ENCODE measurements around the gene RB1. TPM values are rescaled to one million over a fixed set of nuclear protein-coding genes. Genes with fewer than 3 reads are reported as not detected.

The RB1 gene
- 10 to 100 TPM; 40.5 to 54.3 (median 52.7) TPM for polyA plus RNA-seq (ENCODE audit: insufficient read depth in 1 of 5, insufficient read length in 5 of 5, low replicate concordance in 1 of 5)
- long read RNA-seq, donor 1, transcript RB1-204 (3 exons, 1,097 nt): major isoform, 8 of 31 reads
- long read RNA-seq, donor 1, partial matches to known transcripts: 15 of 31 reads
- long read RNA-seq, donor 1, other reads (novel, unspliced or antisense): 8 of 31 reads
- long read RNA-seq, donor 2, full-length matches to known transcripts: 5 of 5 reads
- long read RNA-seq, donor 2, partial matches to known transcripts: 0 of 5 reads
- long read RNA-seq, donor 2, other reads (novel, unspliced or antisense): 0 of 5 reads
- long read RNA-seq, donor 3, transcript RB1-204 (3 exons, 1,097 nt): major isoform, 5 of 126 reads
- long read RNA-seq, donor 3, partial matches to known transcripts: 116 of 126 reads
- long read RNA-seq, donor 3, other reads (novel, unspliced or antisense): 5 of 126 reads
- long read RNA-seq, donor 4, partial matches to known transcripts: 0 of 1 reads
- long read RNA-seq, donor 4, other reads (novel, unspliced or antisense): 0 of 1 reads
- long read RNA-seq, donor 5, full-length matches to known transcripts: 3 of 105 reads
- long read RNA-seq, donor 5, partial matches to known transcripts: 80 of 105 reads
- long read RNA-seq, donor 5, other reads (novel, unspliced or antisense): 22 of 105 reads
- long read RNA-seq, donor 6, full-length matches to known transcripts: 7 of 26 reads
- long read RNA-seq, donor 6, partial matches to known transcripts: 19 of 26 reads
- long read RNA-seq, donor 6, other reads (novel, unspliced or antisense): 0 of 26 reads
- long read RNA-seq, donor 7, full-length matches to known transcripts: 3 of 19 reads
- long read RNA-seq, donor 7, partial matches to known transcripts: 16 of 19 reads
- long read RNA-seq, donor 7, other reads (novel, unspliced or antisense): 0 of 19 reads
- long read RNA-seq, donor 8, full-length matches to known transcripts: 2 of 2 reads
- long read RNA-seq, donor 8, partial matches to known transcripts: 0 of 2 reads
- long read RNA-seq, donor 8, other reads (novel, unspliced or antisense): 0 of 2 reads

DNA sequence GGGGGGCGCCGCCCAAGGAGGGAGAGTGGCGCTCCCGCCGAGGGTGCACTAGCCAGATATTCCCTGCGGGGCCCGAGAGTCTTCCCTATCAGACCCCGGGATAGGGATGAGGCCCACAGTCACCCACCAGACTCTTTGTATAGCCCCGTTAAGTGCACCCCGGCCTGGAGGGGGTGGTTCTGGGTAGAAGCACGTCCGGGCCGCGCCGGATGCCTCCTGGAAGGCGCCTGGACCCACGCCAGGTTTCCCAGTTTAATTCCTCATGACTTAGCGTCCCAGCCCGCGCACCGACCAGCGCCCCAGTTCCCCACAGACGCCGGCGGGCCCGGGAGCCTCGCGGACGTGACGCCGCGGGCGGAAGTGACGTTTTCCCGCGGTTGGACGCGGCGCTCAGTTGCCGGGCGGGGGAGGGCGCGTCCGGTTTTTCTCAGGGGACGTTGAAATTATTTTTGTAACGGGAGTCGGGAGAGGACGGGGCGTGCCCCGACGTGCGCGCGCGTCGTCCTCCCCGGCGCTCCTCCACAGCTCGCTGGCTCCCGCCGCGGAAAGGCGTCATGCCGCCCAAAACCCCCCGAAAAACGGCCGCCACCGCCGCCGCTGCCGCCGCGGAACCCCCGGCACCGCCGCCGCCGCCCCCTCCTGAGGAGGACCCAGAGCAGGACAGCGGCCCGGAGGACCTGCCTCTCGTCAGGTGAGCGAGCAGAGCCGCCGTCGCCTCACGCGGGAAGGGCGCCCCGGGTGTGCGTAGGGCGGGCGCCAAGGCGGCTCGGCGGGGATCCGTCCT, at the start of gene RB1:
RB1 (plus strand) TSS at position 393 of the 784 bp plus-strand sequence; CDS start at position 555, 162 bp downstream.
- DNase-seq: peak; percentile 91 to 93

DNA sequence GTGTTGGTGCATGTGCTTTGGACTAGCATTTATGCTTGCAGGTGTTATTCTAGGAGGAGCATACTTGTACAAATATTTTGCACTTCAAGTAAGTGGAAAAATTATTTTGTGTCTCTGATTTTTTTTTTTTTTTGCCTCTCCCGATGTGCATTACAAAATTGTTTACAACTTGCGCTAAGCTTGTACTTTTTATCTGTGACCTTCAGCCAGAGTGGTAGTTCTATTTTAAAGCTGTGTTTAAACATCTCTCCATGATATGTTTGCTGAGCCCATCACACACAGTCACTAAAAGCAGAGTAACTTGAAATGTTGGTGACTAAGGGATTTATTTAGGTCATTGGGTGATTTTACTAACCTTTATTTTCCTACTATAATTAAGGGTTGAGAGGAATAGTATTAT, 49.7 kb upstream of the RB1 start:
- no peak for DNase-seq

DNA sequence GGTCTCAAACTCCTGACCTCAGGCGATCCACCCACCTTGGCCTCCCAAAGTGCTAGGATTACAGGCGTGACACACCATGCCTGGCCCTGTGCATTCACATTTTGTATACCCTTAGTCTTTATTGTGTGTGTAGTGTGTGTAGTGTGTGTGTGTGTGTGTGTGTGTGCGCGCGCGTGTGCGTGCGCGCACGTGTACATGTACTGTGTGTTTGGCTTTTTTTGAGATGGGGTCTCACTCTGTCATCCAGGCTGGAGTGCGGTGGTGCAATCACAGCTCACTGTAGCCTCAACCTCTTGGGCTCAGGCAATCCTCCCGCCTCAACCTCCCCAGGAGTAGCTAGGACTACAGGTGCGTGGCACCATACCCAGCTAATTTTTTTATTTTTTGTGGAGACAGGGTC, 48.5 kb upstream of the RB1 start:
- DNase-seq: no peak

DNA sequence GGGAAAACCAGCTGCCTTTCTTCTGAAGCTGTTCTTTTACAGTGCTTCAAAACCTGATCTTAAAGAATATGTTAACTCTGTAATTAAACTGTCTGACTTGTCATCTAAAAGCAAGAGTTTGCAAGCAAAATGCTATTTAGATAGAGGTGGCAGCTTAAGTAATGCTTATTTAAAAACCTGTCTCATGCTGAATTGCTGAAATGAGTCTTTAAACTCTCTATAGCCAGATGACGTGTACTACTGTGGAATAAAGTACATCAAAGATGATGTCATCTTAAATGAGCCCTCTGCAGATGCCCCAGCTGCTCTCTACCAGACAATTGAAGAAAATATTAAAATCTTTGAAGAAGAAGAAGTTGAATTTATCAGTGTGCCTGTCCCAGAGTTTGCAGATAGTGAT, 47.6 kb upstream of the RB1 start:
- DNase-seq: no peak

DNA sequence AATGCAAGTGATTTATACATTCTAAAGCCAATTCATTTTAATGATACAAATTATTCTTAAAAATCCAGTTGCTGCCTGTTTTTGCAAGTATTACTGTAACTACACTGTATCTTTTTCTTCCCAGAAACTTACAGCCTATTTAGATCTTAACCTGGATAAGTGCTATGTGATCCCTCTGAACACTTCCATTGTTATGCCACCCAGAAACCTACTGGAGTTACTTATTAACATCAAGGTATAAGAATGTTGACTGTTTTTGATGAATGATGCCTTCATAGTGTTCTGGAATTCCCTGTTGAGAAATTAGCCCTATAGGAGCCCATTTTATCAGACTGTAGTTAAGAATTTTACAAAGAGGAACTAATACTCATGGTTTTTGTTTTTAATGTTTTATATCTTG, 45.5 kb upstream of the RB1 start:
- no peak for DNase-seq

DNA sequence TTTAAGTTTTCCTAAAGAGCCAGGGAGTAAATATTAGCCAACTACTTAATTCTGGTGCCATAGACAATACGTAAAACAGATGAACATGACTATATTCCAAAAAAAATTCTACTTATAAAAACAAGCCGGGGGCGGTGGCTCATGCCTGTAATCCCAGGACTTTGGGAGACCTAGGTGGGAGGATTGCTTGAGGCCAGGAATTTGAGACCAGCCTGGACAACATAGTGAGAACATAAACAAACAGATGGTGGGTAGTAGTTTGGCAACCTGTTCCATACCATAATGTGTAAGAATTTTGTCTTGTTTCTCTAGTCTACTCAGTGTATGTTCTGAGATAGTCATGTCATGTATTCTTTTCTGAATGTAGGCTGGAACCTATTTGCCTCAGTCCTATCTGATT, 45.1 kb upstream of the RB1 start:
- no peak for DNase-seq

DNA sequence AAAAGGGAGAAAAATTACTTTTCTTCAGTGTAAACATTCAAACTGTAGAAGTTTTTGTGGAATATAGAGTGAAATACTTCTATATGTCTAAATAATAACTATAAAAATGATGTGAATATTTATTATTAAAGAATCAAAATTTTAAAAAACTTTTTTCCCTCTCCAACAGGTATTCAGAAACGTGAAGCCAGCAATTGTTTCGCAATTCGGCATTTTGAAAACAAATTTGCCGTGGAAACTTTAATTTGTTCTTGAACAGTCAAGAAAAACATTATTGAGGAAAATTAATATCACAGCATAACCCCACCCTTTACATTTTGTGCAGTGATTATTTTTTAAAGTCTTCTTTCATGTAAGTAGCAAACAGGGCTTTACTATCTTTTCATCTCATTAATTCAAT, 42.6 kb upstream of the RB1 start:
- no peak for DNase-seq

DNA sequence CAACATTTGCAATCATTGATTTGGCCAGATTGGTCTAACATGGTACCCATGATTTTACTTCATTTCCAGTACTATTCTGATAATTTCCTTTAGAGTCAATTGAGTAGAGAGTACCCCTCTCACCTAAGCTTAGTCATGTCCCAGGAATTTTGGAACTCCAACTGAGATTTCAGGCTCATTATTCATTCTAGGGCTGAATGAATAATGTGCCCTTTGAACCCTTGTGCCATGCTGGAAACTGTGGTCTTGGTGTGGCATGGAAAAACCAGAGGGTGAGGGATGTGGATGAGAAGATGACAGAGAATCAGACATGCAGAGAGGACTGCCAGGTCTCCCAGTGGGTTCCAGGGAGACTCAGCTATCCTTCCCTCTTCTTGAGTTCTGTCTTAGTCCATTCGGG, 40.4 kb upstream of the RB1 start:
- no peak for DNase-seq

DNA sequence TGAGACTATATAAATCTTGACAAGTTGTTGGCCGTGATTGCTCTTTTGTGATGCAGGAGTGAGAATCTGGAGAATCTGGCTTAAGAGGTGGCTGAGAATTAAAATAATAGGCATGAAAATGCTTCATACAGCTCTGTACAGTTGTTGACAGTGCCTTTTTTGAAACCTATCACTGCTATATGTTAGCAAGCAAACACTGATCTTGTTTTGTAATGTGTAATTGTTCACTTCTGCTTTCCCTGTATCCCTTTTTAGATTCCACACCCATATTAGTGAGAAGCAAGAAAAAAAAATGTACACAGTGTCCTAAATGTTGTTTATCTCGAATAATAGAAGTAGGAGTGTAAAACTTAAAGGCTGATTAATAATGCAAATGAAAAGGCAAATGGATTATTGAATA, 39.5 kb upstream of the RB1 start:
- DNase-seq: no peak

DNA sequence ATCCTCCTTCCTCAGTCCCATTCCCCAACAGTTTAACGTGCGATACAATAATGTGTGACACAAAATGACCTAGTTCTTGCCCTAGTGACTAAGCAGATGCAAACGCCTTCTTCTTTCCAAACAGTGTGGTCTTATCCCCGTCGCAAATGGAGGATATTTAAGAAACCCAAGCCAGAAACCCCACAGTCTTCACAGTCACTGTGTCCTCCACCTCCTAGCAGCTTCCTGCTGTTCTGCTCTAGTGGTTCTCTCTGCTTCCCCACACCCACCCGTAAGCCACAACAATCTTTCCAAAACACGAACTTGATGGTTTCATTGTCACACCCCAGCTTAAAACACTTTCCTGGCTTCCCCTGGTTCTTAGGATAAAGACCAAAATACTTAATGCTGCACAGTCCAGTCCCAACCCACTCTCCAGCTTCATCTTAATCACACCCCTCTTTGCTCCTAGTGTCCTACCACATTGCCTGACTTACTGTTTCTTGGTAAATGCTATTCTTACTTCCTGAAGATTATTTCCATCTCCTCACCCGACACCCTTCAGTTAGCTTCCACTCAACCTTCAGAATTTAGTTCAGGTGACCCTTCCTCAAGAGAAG, 38.2 kb upstream of the RB1 start:
- DNase-seq: no peak

DNA sequence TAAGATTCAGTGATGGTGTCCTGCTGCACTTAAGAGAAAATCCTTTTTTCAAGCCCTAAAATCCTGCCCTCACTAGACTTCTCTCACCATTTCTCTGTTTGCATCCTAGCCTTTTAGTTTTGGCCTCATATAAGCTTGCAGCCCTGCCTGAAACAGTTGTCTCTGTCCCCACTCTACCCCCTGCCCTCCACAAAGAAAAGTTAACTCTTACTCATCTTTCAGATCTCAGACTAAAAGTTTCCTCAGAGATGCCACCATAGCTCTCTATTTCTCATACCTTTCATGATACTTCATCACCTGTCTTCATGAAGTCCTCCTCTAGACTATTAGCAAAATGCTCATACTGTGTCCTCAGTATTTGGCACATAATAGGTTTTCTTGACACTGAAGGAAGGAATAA, 37.4 kb upstream of the RB1 start:
- no peak for DNase-seq

DNA sequence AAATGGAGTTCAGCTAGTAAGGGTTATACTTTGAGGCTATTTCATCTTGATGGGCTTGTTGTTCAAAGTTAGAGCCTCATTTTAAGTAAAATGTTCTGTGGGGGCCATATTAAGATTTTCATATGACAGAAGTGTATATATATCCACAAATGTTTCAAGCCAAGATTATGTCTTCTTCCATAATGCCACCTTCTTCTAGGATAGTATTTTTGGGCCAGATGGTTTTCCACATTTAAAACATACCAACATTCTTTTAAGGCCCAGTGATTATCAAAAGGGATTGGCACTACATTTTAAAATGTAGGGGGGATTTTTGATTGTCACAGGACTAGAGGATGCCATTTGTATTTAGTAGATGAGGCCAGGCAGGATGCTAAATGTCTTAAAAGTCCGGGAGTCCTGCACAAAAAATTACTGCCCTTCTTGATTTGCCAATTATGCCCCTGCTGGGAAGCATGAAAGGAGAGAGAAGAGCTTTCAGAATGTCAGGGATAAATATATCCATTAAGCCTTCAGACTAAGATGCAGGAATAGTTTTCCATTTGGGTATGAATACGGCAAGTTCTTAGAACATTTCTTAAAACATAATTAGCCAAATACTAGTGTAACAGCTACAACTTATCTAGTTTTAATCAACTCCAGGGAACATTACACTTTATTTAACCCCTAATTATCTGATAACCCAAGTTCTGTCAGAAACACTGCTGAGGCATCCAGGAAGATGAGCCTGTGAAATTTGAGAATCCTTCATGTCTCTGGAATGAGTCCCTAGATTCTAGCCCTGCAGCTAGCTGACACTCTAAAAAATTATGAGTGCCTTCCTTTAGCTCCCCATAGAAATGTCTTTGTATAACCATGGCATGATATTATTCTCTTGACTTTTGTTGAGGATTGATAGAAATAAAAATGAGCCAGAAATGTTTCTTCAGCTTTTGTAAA, 36.6 kb upstream of the RB1 start:
- DNase-seq: no peak

DNA sequence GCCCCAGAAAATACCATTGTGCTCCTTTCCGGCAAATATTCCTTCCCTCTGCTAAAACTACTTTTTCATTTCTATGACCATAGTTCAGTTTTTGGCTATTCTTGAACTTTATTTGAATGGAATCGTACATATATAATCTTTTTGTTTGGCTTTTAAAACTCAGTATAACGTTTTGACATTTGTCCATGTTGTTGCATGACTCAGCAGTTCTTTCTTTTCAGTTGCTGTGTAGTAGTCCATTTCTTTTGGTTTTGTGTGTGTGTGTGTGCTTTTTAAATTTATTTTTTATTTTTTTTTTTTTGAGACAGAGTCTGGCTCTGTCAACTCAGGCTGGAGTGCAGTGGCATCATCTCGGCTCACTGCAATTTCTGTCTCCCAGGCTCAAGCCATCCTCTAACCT, 35.5 kb upstream of the RB1 start:
- DNase-seq: no peak

DNA sequence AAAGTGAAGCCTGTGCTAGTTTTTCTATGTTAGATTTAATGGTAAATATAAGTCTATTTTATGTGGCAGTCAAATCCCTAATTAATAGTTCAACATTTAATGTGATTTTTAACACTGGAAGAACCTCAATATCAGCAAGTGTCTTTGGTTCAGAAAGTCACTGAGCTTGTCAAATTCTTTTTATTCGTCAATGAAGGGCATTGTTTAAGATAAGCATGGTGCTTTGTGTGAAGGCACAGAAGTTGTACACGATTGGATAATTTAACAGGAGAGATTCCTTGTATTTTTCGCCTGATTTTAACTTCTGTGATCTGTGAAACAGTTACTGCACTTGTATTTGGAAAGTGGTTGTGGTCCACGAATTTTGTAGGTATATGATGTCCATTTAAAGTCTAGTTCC, 30.2 kb upstream of the RB1 start:
- DNase-seq: no peak

DNA sequence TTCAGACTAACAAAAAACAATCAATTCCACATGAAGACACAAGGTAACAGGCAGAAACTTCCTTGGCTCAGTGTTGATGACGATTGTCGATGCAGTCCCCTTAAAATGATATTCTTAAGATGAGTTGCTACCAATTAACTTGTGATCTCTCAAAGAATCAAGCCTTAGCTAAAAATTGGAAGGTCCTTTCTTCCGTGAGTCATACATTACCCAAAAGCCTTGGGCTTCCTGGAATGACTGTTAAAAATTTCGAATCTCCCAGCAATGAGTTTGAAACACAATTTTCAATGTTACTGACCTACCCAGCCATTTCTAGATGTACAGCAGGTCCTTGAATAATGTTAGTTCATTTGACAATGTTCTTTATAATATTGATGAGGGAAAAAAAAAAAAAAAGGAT, 28.0 kb upstream of the RB1 start:
- no peak for DNase-seq

DNA sequence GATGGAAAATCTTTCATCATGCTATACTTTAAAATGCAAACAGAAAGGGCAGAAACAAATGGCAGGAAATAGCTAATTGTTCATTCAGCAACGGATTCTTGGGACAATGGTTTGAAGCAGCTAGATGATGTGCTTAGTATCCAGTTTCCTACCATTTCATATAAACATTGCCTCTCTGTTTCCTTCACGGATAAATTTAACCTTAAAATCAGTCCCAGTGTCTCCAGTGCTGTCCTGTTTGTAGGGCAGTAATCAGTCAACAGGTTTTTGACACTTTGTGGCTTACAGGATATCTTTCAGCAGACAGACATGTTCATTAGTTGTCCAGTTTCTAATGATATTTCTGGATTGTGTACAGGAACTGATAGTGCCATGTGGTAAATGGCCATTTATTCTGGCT, 24.7 kb upstream of the RB1 start:
- peak; percentile 6 to 10 for DNase-seq

DNA sequence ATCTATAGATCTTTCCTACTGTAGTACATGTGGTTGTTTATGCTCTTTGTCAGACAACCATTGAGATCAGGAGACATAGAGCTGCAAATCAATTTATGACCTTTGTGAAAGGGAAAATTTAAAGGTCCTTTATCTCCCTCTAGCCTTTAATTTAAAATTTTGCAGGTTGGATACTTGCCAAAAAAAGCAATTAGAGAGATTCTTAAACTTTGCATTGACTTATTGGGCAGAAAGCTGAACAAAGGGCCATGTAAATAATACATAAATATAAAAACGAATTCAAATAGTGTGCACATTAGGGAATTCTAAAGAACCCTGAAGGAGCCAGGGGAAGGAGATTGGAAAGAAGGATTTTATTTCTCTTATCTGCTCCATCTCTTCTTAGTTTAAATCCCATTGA, 22.0 kb upstream of the RB1 start:
- DNase-seq: no peak

DNA sequence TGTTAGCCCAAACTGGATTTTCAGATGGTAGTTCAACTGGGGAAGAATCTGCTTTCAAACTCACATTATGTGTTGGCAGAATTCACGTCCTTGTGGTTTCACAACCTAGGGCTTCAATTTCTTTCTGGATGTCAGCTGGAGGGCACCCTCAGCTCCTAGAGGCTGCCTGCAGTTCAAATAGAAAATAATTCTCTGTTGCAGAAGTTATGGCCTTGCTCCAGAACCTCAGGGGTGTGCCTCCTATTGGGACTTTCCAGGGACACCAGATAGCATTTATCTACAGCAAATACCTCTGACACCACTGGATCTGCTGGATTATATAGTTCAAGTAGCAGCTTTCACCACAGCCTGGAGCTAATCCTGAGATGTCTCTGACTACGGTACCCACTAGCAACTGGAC, 11.8 kb upstream of the RB1 start:
- DNase-seq: no peak

DNA sequence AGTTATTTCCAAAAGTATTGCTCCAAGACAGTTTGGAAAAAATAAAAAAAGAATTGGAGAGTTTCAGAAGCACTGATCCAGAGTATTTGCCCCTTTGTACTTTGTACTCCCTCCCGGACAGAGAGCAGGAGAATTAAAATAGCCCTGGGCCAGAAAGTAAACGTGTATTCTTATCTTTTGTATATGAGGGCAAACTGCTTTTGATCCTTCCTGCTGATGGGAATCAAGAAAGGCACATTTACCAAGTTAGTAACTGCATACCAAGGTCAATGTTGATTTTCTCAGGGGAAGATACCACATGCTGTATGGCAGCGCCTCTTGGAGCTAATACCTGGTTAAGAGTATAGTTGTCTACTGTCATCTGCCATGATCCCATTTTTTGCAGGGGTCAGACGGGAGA, 10.9 kb upstream of the RB1 start:
- no peak for DNase-seq

DNA sequence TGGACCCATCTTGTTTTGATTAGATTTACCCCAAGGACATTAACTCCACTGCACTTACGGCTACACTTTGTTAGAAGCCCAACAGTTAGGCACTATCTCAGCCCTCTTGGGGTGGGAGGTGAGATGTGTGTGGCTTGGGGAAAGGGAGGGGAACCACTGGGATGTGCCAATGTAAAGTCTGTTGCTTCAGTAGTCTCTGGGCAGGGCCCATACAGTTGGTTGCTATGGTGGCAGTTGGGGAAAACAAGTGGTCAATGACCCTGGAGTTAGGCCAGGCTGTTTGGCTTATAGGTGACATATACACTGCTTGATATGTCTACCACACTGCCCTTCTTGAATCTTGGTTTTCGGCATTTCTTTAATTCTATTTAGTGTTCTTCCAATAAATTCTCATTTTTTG, 8.9 kb upstream of the RB1 start:
- DNase-seq: no peak
